ENCODE measurements around the gene S100Z. TPM values are rescaled to one million over a fixed set of nuclear protein-coding genes. Genes with fewer than 3 reads are reported as not detected.
"Not testable (repeated sequence)": the region's sequence is repeated elsewhere in the genome, so short reads cannot be mapped to it uniquely, and the experiment has no call there.

Gene S100Z
- total RNA-seq, 1 experiment from 2014 or later = not detected

DNA sequence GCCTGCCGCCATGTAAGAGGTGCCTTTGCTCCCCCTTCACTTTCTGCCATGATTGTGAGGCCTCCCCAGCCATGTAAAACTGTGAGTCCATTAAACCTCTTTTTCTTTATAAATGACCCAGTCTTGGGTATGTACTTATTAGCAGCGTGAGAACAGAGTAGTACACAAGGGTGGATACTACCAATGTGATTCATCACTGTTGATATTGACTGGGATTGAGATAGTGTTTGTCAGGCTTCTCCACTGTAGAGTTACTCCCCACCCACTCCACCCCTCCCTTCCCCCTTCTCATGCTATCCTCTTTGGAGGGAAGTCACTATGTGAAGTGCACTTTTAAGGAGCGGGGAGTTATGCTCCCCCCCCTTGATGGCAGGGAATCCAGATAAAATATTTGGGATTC lies 91.6 kb downstream of the S100Z start:
- H3K4me1 ChIP-seq = no peaks in the 10 kb centered on the region
- DNase-seq = no peak
- no peak overlapping the region for H3K4me3 ChIP-seq
- no peaks in the 10 kb centered on the region for H3K9me3 ChIP-seq (replicated peaks)
- no peak overlapping the region for H3K27ac ChIP-seq
- H3K36me3 ChIP-seq = no peaks in the 10 kb centered on the region
- no peaks in the 10 kb centered on the region for H3K27me3 ChIP-seq

DNA sequence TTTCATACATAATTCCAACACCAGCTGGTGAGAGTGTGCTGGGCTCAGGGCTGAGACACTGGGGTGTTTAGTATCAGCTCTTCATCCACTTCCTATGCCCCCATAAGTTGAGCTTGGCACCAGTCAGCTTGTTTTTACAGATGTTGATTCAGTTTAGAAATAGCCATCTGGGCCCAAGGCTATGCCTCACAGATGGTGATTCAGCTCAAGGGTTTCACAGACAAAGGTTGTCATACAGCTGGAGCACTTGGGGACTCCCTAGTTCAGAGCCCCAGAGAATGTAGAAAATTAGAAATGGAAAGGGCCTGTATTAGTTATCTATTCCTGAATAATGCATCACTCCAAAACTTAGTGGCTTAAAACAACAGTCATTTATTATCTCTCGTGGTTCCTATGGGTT lies 92.8 kb downstream of the S100Z start:
- no peaks in the 10 kb centered on the region for H3K4me1 ChIP-seq
- no peak overlapping the region for H3K4me3 ChIP-seq
- no peak overlapping the region for H3K27ac ChIP-seq
- H3K36me3 ChIP-seq = no peaks in the 10 kb centered on the region
- no peaks in the 10 kb centered on the region for H3K9me3 ChIP-seq (replicated peaks)
- peak; percentile 5 to 7 for DNase-seq
- H3K27me3 ChIP-seq = no peaks in the 10 kb centered on the region

DNA sequence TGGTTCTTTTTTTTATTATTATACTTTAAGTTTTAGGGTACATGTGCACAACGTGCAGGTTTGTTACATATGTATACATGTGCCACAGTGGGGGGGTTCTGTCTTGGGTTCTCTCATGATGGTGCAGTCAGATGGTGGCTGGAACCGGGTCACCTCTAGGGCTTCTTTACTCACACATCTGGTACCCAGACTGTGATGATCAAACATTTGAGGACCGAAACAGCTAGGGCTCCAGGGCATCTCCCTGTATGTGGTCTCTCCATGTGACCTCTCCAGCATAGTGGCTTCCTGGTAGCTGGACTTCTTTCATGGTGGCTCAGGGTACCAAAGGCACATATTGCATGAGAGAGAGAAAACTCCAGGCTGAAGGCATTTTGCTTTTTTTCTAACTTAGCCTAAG lies 93.2 kb downstream of the S100Z start:
- Histone ChIP-seq H3K27ac (no peak overlapping the region), H3K4me3 (no peak overlapping the region), H3K36me3 (no peaks in the 10 kb centered on the region), H3K9me3 (replicated peaks) (no peaks in the 10 kb centered on the region), H3K4me1 (no peaks in the 10 kb centered on the region), H3K27me3 (no peaks in the 10 kb centered on the region)
- DNase-seq = no peak

DNA sequence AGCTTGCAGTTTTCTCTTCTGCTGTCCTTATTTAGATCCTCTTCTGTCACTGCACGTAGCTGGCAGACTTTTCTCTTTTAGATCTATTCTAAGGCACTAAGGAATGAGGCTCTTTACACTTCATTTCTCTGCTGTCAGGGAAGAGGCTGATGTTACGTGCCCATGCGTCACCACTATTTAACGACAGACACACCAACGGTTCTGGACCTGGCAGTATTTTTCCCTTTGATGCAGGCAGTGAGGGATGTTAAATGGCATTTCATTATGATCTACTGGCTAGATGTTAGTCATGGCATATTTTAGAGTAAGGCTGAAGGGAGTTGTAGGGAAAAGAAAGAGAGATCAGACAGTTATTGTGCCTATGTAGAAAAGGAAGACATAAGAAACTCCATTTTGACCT lies 94.8 kb downstream of the S100Z start:
- Histone ChIP-seq H3K9me3 (replicated peaks) (no peaks in the 10 kb centered on the region), H3K27ac (no peak overlapping the region), H3K36me3 (no peaks in the 10 kb centered on the region), H3K27me3 (no peaks in the 10 kb centered on the region), H3K4me3 (no peak overlapping the region), H3K4me1 (no peaks in the 10 kb centered on the region)
- DNase-seq = no peak

DNA sequence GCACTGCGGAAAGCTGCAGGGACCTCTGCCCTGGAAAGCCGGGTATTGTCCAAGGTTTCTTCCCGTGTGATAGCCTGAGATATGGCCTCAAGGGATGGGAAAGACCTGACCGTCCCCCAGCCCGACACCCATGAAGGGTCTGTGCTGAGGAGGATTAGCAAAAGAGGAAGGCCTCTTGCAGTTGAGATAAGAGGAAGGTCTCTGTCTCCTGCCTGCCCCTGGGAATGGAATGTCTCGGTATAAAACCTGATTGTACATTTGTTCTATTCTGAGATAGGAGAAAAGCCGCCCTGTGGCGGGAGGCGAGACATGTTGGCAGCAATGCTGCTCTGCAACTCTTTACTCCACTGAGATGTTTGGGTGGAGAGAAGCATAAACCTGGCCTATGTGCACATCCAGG lies 95.4 kb downstream of the S100Z start:
- H3K4me1 ChIP-seq; H3K36me3 ChIP-seq; DNase-seq; H3K27me3 ChIP-seq; H3K4me3 ChIP-seq; H3K9me3 ChIP-seq (replicated peaks); H3K27ac ChIP-seq: not testable (repeated sequence)

DNA sequence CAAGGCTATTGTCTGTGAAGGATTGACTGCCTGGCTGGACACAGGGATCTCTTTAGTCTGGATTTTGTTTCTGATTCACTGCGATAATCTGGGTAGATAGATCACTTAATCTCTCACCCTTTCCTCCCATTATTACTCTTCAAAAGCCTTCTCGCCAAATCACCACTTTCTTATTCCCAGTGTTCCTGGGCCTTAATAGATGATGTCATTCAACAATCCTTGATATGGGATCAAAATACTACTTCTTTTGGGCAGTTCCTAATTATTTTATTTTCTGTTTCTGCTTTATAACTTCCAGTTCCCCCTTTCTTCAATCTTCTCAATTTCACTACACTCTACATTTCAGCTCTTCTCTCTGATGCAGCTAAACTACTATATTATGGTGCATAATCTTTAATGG lies 96.3 kb downstream of the S100Z start:
- Histone ChIP-seq H3K9me3 (replicated peaks) (no peaks in the 10 kb centered on the region), H3K4me1 (no peaks in the 10 kb centered on the region), H3K27me3 (no peaks in the 10 kb centered on the region), H3K36me3 (no peaks in the 10 kb centered on the region), H3K27ac (no peak overlapping the region), H3K4me3 (no peak overlapping the region)
- DNase-seq = no peak

DNA sequence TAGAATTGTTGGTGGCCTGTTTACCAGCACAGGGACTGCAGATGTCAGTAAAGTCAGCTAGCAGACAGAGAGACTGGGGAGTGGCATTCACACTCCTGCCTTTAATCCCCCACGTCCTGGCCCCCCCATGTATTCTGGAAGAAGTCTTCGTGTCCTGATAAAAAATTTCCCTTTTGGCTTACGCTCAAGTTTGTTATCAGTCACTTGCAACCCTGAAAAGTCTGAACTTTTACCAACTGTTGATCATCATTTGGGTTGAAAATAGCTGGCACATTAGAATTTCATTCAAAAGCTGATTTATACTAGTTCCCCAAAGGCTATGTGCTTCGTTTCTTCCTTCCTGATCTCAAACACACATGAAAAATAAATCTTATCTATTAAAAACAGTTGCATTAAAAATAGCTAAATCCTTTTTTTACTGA lies 97.3 kb downstream of the S100Z start:
- no peaks in the 10 kb centered on the region for H3K27me3 ChIP-seq
- no peak for DNase-seq

DNA sequence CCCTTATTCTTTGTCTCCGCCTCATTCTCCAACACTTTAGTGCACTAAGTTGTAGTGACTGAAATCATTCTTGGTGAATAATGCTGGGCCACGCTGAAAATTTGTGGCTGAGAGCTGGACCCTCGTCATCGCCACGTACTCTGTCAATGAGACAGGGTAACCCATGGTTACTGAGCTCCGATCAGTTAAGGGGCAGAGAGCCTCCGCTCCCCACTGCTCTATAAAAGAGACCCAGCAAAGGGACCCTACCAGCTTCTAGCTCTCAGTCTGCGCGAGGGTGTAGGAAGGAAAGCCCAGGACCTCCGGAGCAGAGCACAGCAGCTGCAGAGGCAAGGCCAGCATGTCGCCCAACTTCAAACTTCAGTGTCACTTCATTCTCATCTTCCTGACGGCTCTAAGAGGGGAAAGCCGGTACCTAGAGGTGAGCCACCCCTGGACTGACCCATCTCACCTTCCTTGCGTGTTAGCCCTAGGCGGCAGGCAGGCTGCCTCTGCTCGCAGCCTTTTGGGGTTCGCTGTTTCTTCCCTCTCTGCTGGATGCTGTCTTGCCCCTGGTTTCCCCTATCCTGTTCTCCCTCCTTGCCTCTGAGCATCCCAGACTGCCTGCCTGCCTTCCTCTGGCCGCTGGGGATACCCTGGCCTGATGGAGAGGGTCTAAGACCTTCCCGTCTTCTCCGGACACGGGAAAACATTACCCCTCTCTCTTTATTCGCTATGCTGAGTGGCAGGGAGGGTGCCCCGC lies 103.2 kb downstream of the S100Z start, which contains the start of gene CRHBP:
Gene CRHBP (plus strand): TSS at position 251 of the 742 bp plus-strand sequence. CDS start 90 bp downstream, at position 341.
- DNase-seq = no peak
- no peaks in the 10 kb centered on the region for H3K9me3 ChIP-seq (replicated peaks)
- H3K4me3 ChIP-seq = no peak within 1 kb of the TSS
- no peak within 1 kb of the TSS for H3K27ac ChIP-seq
- peaks cover under 1% of the 10 kb centered on the region for H3K4me1 ChIP-seq
- H3K27me3 ChIP-seq = no peaks in the 10 kb centered on the region
- no peaks in the 10 kb centered on the region for H3K36me3 ChIP-seq

More for the DNA sequence above, 97.3 kb downstream of the S100Z start:
- no peak overlapping the region for H3K27ac ChIP-seq
- H3K4me3 ChIP-seq = no peak overlapping the region
- H3K4me1 ChIP-seq = no peaks in the 10 kb centered on the region
- no peaks in the 10 kb centered on the region for H3K36me3 ChIP-seq
- H3K9me3 ChIP-seq (replicated peaks) = no peaks in the 10 kb centered on the region

DNA sequence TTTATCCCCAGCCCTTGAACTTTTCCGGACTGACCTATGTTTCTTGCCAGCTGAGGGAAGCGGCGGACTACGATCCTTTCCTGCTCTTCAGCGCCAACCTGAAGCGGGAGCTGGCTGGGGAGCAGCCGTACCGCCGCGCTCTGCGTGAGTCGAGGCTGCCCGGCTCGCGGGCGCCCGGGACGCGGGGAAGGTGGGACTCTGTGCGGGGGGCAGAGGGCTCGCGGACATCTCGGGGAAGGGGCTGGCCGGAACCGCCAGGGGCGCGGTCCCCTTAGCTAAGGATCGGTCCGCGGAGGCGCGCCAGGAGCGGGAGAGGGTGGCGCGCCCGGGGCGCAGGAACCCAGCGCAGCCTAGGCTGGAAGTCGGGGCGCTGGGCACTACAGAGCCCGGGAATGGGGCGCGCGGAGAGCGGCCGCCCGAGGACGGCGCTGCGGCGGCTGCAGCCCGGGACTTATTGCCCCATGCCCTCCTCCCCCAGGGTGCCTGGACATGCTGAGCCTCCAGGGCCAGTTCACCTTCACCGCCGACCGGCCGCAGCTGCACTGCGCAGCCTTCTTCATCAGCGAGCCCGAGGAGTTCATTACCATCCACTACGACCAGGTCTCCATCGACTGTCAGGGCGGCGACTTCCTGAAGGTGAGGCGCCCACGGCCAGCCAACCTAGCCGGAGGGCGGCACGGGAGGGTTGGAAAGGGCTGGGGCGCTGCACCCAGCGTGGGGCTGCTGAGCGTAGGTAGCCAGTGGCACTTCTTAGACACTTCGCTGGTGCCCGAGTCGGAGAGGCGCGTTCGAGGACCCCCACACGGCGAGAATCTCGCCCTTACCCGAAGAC lies 104.0 kb downstream of the S100Z start:
- H3K36me3 ChIP-seq = no peaks in the 10 kb centered on the region
- no peaks in the 10 kb centered on the region for H3K27me3 ChIP-seq
- peaks cover 8% of the 10 kb centered on the region for H3K4me1 ChIP-seq
- no peak for DNase-seq
- no peak overlapping the region for H3K4me3 ChIP-seq
- no peaks in the 10 kb centered on the region for H3K9me3 ChIP-seq (replicated peaks)
- H3K27ac ChIP-seq = no peak overlapping the region

DNA sequence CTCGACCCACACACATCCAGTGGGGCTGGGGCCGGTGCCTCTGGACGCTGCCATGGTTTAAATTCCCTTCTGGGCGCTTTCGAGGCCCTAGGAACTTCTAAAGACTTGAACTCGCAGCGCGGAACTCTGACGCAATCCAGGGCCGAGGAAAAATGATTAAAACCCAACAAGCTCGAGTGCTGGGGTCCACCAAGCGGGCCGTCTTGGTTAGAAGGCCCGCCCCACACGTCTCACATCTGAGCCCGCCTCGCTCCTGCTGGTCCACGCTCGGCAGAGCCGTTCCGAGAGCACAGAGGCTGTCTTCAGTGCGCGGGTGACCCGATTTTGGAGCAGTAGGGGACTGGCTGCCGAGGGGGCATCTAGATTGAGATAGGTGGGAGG lies 104.6 kb downstream of the S100Z start:
- Histone ChIP-seq H3K4me1 (peaks cover 13% of the 10 kb centered on the region), H3K9me3 (replicated peaks) (no peaks in the 10 kb centered on the region), H3K4me3 (no peak overlapping the region), H3K36me3 (no peaks in the 10 kb centered on the region), H3K27ac (no peak overlapping the region), H3K27me3 (no peaks in the 10 kb centered on the region)
- no peak for DNase-seq

DNA sequence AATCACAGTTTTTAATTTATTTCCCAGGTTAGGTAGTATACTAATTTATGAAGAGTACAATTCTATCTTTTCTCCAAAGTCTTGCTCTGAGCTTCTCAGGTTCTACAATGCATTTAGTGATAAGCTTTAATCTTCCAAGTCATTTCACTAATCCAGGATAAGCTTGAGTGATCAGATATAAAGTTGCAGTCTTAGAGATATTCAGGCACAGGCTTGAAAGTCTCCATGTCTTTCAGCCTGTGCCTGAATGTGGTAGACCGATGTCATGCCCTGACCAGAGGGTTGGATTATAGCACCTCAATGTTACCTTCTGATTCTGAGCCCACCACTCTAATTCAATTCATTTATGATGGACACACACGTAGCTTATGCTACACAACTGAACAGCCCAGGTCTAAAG lies 106.2 kb downstream of the S100Z start:
- no peaks in the 10 kb centered on the region for H3K36me3 ChIP-seq
- H3K4me3 ChIP-seq = no peak overlapping the region
- DNase-seq = no peak
- no peaks in the 10 kb centered on the region for H3K27me3 ChIP-seq
- no peak overlapping the region for H3K27ac ChIP-seq
- H3K4me1 ChIP-seq = peaks cover 19% of the 10 kb centered on the region
- no peaks in the 10 kb centered on the region for H3K9me3 ChIP-seq (replicated peaks)

DNA sequence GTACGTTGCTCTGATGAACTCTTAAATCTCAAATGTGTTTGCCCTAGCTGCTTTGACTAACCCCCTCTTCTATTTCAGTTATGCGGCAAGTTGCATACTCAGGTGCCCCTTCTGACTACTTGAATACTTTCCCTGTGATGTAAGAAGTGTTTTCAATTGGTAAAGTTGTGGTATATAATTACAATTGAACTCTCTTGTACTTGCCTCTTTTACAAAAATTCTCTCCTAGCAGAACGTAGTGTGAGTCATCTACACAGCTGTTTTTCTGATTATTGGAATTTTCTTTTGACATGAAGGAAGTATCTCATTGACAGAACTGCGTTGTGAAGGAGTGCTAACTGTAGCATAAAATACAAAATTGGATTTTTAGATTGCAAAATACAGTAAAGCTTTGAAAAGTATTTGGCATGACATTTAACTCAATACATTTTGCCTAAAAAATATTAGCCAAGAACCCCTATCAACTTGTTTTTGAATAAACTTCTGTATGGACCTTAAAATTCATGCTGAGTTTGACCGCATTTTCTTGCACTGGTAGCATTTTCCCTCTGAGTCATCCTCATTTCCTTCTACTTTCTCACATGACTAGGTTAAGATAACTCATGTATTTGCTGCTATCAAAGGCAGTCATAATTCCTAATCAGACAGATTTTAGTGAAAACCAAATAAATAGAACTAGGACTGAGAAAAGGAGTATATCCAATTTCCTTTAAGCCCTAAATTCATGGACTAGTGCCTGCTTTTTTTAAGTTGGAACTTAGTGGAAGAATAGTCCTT lies 109.4 kb downstream of the S100Z start:
- H3K36me3 ChIP-seq = no peaks in the 10 kb centered on the region
- H3K27me3 ChIP-seq = 0 out of 2 replicates have a peak, but pooled peaks cover 7% of the 10 kb centered on the region
- peaks cover 19% of the 10 kb centered on the region for H3K4me1 ChIP-seq
- no peaks in the 10 kb centered on the region for H3K9me3 ChIP-seq (replicated peaks)
- peak; percentile 9 to 13 for DNase-seq
- H3K4me3 ChIP-seq = no peak overlapping the region
- H3K27ac ChIP-seq = peak overlapping the region; percentile 48

DNA sequence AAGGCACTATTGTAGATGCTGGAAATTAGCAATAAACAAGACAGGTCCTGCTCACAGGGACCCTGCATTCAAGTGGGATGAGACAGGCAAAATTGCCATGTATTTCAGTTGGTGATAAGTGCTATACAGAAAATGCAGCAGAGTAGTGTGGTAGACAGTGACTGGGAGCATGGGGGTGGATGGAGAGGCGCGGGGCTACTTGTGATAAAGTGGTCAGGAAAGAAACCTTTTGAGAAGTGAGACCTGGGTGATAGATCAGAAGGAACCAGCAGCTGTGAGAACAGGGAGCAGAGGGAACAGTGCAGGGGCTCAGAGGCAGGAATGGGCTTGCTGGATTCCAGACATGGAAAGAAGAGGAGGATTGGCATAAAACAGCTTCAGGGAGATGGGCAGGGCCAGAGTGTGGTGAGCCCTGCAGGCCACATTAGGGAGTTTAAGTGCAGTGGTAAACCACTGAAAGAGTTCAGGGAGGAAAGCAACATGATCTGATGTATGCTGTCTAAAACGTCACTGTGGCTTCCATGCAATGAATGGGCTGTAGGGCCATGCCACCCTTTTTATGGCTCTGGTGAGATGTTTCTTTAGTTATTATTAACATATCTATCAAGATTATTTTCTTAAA lies 110.3 kb downstream of the S100Z start:
- Histone ChIP-seq H3K4me3 (no peak overlapping the region), H3K9me3 (replicated peaks) (no peaks in the 10 kb centered on the region), H3K4me1 (peaks cover 19% of the 10 kb centered on the region), H3K27ac (peak overlapping the region; percentile 29; the same call in 1 of the 2 replicates), H3K27me3 (0 out of 2 replicates have a peak, but pooled peaks cover 7% of the 10 kb centered on the region), H3K36me3 (no peaks in the 10 kb centered on the region)
- peak; percentile 44 to 47 for DNase-seq

DNA sequence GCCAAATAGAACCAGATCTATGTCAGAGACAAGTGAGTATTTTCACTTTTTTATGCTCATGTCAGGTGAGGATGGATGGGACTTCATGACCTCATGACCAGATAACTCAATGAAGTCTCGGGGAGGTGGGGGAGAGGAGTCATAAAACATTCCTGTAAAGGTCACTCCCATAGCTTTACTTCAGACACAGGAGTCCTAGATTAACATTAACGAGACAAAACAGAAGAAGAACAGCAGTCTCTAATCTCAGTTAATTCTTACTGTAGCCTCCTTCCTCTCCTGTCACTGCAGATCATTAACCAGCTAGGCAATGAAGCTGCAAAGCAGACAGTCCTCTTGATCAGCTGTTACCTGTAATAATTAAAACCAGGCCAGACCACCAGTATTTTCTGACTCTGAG lies 114.2 kb downstream of the S100Z start:
- Histone ChIP-seq H3K27ac (no peak overlapping the region), H3K36me3 (no peaks in the 10 kb centered on the region), H3K27me3 (0 out of 2 replicates have a peak, but pooled peaks cover 7% of the 10 kb centered on the region), H3K4me3 (no peak overlapping the region), H3K4me1 (peaks cover 10% of the 10 kb centered on the region), H3K9me3 (replicated peaks) (no peaks in the 10 kb centered on the region)
- DNase-seq = no peak
